HG03521 (cell line): ENCODE data around the gene MYMK.

Experiments used
- ATAC-seq: cut with Tn5 transposase; IDR thresholded peaks from one replicate; pipeline ENCODE4 v1.9.1; 2021; ENCODE audit warnings: mild to moderate bottlenecking, moderate library complexity; ENCODE audit not compliant: unreplicated experiment

MYMK gene

GRCh38 chr9:133536080-133536479, 11.3 kb upstream of the MYMK start:
- no peak for ATAC-seq

- no peak for ATAC-seq
Measured at GRCh38 chr9:133535306-133535877, 10.6 kb upstream of the MYMK start.

- no peak for ATAC-seq
Measured at GRCh38 chr9:133534346-133535291, 9.9 kb upstream of the MYMK start, which contains the start of gene ADAMTSL2. ADAMTSL2 (plus strand) TSS chr9:133534704; CDS start chr9:133536713, 2,009 bp downstream.

GRCh38 chr9:133533857-133534256, 9.1 kb upstream of the MYMK start:
- ATAC-seq, result no peak

GRCh38 chr9:133532937-133533668, 8.3 kb upstream of the MYMK start:
- ATAC-seq, result no peak

- no peak for ATAC-seq
Measured at GRCh38 chr9:133531293-133531692, 6.5 kb upstream of the MYMK start.

- ATAC-seq, result no peak
Measured at GRCh38 chr9:133529874-133530273, 5.1 kb upstream of the MYMK start.

- ATAC-seq, result no peak
Measured at GRCh38 chr9:133529457-133529856, 4.7 kb upstream of the MYMK start.

- no peak for ATAC-seq
Measured at GRCh38 chr9:133528876-133529241, 4.1 kb upstream of the MYMK start.

- ATAC-seq, result no peak
Measured at GRCh38 chr9:133528001-133528875, 3.5 kb upstream of the MYMK start.

GRCh38 chr9:133527444-133527920, 2.7 kb upstream of the MYMK start:
- no peak for ATAC-seq

GRCh38 chr9:133526721-133527321, 2.1 kb upstream of the MYMK start:
- no peak for ATAC-seq

GRCh38 chr9:133525677-133526076, 918 bp upstream of the MYMK start:
- no peak for ATAC-seq

GRCh38 chr9:133524146-133524545, 613 bp downstream of the MYMK start:
- no peak for ATAC-seq

GRCh38 chr9:133523106-133523505, 1.7 kb downstream of the MYMK start:
- ATAC-seq, result no peak

GRCh38 chr9:133522073-133522910, 2.5 kb downstream of the MYMK start:
- ATAC-seq, result no peak

GRCh38 chr9:133521122-133522072, 3.4 kb downstream of the MYMK start:
- ATAC-seq, result no peak
